GM19043 (cell line): ENCODE measurements around the gene ARFGEF2.
"Not testable (repeated sequence)": the region's sequence is repeated elsewhere in the genome, so short reads cannot be mapped to it uniquely, and the experiment has no call there.

Experiments
- ATAC-seq: cut with Tn5 transposase; IDR thresholded peaks from one replicate; pipeline ENCODE4 v1.9.1; 2021; ENCODE audit warnings: low read depth; ENCODE audit not compliant: unreplicated experiment

ARFGEF2 gene

DNA sequence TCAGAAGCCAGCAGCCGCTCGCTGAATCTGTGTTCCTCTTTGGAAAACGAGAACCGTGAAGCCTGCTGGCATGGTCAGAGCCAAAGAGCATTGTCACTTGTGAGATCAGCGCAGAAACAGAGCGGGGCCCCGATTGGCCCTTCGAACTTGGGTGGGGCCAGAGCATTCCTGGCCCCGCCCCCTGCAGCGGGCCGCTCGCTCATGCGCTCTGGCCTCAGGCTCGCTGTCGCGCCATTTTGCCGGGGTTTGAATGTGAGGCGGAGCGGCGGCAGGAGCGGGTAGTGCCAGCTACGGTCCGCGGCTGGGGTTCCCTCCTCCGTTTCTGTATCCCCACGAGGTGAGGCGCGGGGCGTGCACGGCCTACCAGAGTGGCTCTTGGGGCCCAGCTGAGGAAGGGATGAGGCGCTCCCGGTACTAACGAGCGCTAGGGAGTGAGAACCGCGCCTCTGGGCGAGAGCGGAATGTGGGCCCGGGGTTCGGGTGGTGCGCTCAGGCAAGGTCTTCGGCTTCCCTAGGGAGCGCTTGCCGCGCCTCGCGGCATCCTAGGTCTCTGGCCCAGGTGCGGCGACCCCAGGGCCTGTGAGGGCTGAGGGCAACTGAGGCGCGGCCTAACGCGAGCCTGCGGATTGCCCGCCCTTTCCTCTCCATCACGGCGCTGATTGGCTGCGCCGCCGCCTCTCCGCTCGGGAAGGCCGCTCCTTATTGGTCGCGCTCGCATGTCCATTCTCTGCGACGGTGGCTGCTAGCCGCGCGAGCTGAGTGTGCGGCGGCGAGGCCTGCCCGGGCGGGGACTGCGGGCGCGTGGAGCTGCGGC lies 124.8 kb downstream of the ARFGEF2 start, which contains the start of gene CSE1L:
Gene CSE1L, plus strand, starts transcription at position 226 of the 814 bp plus-strand sequence. CDS start 12,152 bp downstream, outside the sequence.
- ATAC-seq = peak; percentile 87

DNA sequence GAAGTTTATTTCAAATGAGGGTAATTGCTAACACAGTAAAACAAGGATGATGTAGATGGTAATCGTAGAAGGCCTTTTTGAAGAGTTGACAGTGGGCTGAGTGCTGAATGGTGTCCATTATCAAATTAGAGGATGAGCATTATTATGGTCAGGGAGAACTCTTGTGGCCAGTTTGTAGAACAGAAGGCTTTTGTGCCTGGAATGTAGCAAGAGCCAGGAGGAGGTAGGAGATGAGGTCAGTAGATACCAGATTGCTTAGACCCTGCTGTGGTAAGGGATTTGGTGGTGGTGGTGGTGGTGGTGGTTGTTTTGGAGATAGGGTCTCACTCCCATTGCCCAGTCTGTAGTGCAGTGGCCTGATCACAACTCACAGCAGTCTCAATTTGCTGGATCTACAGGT lies 130.8 kb downstream of the ARFGEF2 start:
- no peak for ATAC-seq

DNA sequence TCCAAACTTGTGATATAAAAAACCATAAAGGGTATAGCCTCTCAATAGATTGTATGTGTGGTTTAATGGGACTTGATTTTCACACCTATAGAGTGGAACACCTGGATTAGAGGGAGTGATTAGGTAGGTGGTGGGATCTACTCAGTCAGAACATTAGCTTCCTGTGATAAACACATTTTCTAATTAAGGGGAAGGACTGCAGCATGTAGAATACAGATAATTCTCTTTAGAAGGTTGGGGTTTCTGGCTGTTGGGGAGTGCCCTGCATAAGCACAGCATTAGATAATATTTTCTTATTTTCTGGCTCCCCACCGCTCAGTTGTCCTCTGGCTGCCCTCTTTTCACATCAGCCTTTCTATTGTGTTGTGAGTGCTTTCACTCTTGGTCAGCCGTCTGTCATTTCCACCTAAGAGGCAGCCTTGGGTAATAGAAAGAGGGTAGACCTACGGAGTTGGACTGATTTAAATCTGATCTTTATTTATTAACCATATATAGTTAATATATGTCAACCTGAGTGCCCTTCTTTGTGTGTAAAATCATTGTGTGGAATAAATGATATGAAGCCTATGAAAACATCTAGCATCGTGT lies 132.6 kb downstream of the ARFGEF2 start:
- ATAC-seq = no peak

DNA sequence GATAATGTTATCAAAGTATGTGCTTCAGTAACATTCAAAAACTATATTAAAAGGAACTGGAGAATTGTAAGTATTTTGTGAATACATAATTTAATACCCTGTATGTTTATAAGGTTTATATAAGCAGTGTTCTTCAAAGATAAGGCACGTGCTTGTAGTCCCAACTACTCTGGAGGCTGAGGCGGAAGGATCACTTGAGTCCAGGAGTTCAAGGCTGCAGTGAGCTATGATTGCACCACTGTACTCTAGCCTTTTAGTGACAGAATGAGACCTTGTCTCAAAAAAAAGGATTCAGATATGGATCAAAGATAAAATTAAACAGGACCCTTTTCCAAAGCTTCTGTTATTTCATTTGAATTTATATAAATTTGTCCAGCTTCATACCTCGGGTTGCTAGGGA lies 141.8 kb downstream of the ARFGEF2 start:
- ATAC-seq = no peak

DNA sequence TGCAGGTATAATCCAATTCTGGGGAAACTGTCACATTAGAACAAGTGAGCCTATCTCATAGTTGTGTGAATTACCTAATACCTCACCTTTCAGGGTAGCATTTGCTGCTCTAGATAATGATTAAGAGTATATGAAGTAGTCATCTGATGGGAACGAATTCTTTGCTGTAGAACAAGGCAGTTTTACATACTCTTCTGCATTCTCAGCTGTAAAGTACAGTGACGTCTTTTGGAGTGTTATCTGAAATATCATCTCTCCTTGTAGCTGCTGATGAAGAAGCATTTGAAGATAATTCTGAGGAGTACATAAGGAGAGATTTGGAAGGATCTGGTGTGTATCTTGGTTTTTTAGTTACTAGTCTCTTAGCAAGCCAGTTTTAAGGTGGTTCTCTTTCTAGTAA lies 153.0 kb downstream of the ARFGEF2 start:
- no peak for ATAC-seq

DNA sequence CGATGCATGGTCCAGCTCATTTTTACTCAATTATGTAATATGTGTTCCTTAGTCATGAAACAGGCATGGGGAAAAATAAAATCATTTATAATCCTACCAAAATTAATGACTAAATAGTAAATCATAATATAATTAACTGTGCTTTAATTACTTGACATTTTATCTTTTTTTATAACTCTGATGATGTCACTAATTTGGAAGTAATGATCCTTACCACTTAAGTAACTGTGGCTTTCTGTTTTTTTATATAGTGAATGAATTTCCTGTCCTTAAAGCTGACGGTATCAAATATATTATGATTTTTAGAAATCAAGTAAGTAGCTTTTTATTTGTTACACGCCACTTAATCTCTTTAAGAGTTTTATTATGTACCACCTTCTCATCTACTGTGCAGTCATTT lies 156.8 kb downstream of the ARFGEF2 start:
- ATAC-seq = no peak

DNA sequence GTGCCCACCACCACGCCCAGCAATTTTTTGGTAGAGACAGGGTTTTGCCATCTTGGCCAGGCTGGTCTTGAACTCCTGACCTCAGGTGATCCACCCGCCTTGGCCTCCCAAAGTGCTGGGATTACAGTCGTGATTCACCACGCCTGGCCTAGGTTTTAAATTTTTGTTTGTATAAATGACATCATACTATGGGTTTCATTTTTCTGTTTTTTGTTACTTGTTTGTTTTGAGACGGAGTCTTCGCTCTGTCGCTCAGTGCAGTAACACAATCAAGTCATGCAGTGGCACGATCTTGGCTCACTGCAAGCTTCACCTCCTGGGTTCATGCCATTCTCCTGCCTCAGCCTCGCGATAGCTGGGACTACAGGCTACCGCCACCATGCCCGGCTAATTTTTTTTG lies 160.8 kb downstream of the ARFGEF2 start:
- not testable (repeated sequence) for ATAC-seq
